Liver (tissue), 9 donors: ENCODE measurements around the gene NTHL1. TPM values are rescaled to one million over a fixed set of nuclear protein-coding genes. Genes with fewer than 3 reads are reported as not detected.
"Not testable (repeated sequence)": the region's sequence is repeated elsewhere in the genome, so short reads cannot be mapped to it uniquely, and the experiment has no call there.

Source experiments
- DNase-seq: peaks from one replicate; pipeline ENCODE4 v3.0.0-alpha.2; 2017; ENCODE audit warnings: low spot score
- H3K27ac ChIP-seq, 2 donors: one replicate each; pipeline ENCODE4 v1.7.0; 2013; ENCODE audit warnings: inconsistent platforms in 2 of 2, low read length in 2 of 2, control low read depth in 1 of 2, low read depth in 1 of 2, mild to moderate bottlenecking in 1 of 2
- H3K27me3 ChIP-seq, 4 donors: one replicate each; pipeline versions ENCODE4 v1.6.1 to v1.7.0; 2013; ENCODE audit warnings: low read length in 3 of 4, inconsistent platforms in 1 of 4, mild to moderate bottlenecking in 1 of 4, moderate library complexity in 1 of 4; ENCODE audit not compliant: control insufficient read depth in 4 of 4, insufficient read depth in 4 of 4
- H3K36me3 ChIP-seq, 4 donors: one replicate each; pipeline versions ENCODE4 v1.6.1 to v1.7.0; 2013; ENCODE audit warnings: low read length in 3 of 4, mild to moderate bottlenecking in 3 of 4, low read depth in 1 of 4, moderate library complexity in 1 of 4; ENCODE audit not compliant: control insufficient read depth in 4 of 4, insufficient read depth in 3 of 4
- H3K4me1 ChIP-seq, 4 donors: one replicate each; pipeline versions ENCODE4 v1.6.1 to v1.7.0; 2013; ENCODE audit warnings: low read length in 3 of 4, mild to moderate bottlenecking in 3 of 4, moderate library complexity in 1 of 4; ENCODE audit not compliant: control insufficient read depth in 4 of 4, insufficient read depth in 4 of 4
- H3K4me3 ChIP-seq, 3 donors: one replicate each; pipeline versions ENCODE4 v1.6.1 to v1.7.0; 2013; ENCODE audit warnings: low read length in 3 of 3, control low read depth in 1 of 3, low read depth in 1 of 3, mild to moderate bottlenecking in 1 of 3
- H3K9ac ChIP-seq, 2 donors: one replicate each; pipeline ENCODE4 v1.7.0; 2013; ENCODE audit warnings: low read length in 2 of 2, mild to moderate bottlenecking in 2 of 2, moderate library complexity in 2 of 2, control low read depth in 1 of 2, low read depth in 1 of 2
- H3K9me3 ChIP-seq, 4 donors: one replicate each; pipeline versions ENCODE4 v1.6.1 to v1.7.0; 2013; ENCODE audit warnings: low read length in 3 of 4; ENCODE audit not compliant: control insufficient read depth in 4 of 4
- ATF3 ChIP-seq: IDR thresholded peaks from 2 replicates; pipeline ENCODE4 v1.6.1; 2016; ENCODE audit warnings: antibody characterized with exemption
- EGR1 ChIP-seq, 2 donors: IDR thresholded peaks; 2 replicates each; pipeline ENCODE4 v1.6.1; 2016 to 2018; ENCODE audit warnings: antibody characterized with exemption in 2 of 2, low read depth in 2 of 2
- FOXA1 ChIP-seq: IDR thresholded peaks from 2 replicates; pipeline ENCODE4 v1.6.1; 2016; ENCODE audit warnings: antibody characterized with exemption
- FOXA2 ChIP-seq: IDR thresholded peaks from 2 replicates; pipeline ENCODE4 v1.6.1; 2016; ENCODE audit warnings: antibody characterized with exemption
- GABPA ChIP-seq, 2 donors: IDR thresholded peaks in 1 of 2; conservative IDR thresholded peaks in 1 of 2; 2 replicates each; pipeline ENCODE4 v1.6.1; 2016; ENCODE audit warnings: antibody characterized with exemption in 2 of 2, mild to moderate bottlenecking in 1 of 2, moderate library complexity in 1 of 2
- HNF4A ChIP-seq, 2 donors: conservative IDR thresholded peaks; 2 replicates each; pipeline ENCODE4 v1.6.1; 2016; ENCODE audit warnings: antibody characterized with exemption in 2 of 2, mild to moderate bottlenecking in 2 of 2
- HNF4G ChIP-seq: IDR thresholded peaks from 2 replicates; pipeline ENCODE4 v1.6.1; 2016; ENCODE audit warnings: antibody characterized with exemption
- JUND ChIP-seq, 2 donors: IDR thresholded peaks; 2 replicates each; pipeline ENCODE4 v1.6.1; 2016; ENCODE audit warnings: antibody characterized with exemption in 2 of 2
- REST ChIP-seq: IDR thresholded peaks from 2 replicates; pipeline ENCODE4 v1.6.1; 2016; ENCODE audit warnings: antibody characterized with exemption, mild to moderate bottlenecking
- RXRA ChIP-seq, 2 donors: IDR thresholded peaks; 2 replicates each; pipeline ENCODE4 v1.6.1; 2017 to 2018; ENCODE audit warnings: antibody characterized with exemption in 2 of 2, mild to moderate bottlenecking in 1 of 2
- SP1 ChIP-seq: IDR thresholded peaks from 2 replicates; pipeline ENCODE4 v1.6.1; 2018; ENCODE audit warnings: antibody characterized with exemption, mild to moderate bottlenecking
- YY1 ChIP-seq: IDR thresholded peaks from 2 replicates; pipeline ENCODE4 v1.6.1; 2016; ENCODE audit warnings: antibody characterized with exemption, mild to moderate bottlenecking
- ZBTB33 ChIP-seq: IDR thresholded peaks from 2 replicates; pipeline ENCODE4 v1.6.1; 2016; ENCODE audit warnings: antibody characterized with exemption
- WGBS: extraction: QIAGEN DNeasy Blood & Tissue Kit; methylation state at CpG from one replicate; pipeline ENCODE4 v1.1.7; 2013; 5-methylcytosine and 5-hydroxymethylcytosine counted together
- polyA plus RNA-seq, 2 donors: library from polyadenylated mRNA; stranded (reverse) in 1 of 2; unstranded in 1 of 2; fragments of 200-250 nt in 1 of 2; fragments of >200 nt in 1 of 2; fragmentation: Nextera tagmentation in 1 of 2; extraction: Ambion mirVana in 1 of 2; gene quantifications; one replicate each; pipeline versions ENCODE4 v1.2.1 to v1.2.3, GENCODE V29; 2013 to 2015
- total RNA-seq, 2 donors: library from RNA; depleted of rRNA; stranded (reverse); fragments of >200 nt; gene quantifications; one replicate each; pipeline ENCODE4 v1.2.3, GENCODE V29; 2014
- donor health status: healthy.
- donor health status: healthy.
- donor health status: healthy.
- donor health status: healthy.
- donor health status: healthy.

NTHL1 gene
- total and polyA plus RNA-seq, 4 donors: 10.4 to 166 (median 19.1) TPM

GRCh38 chr16:2013527-2013926 is 34.1 kb downstream of the NTHL1 start:
- Histone ChIP-seq H3K4me3 (no peak overlapping the region), H3K9ac (no peak overlapping the region), H3K36me3 (no peaks in the 10 kb centered on the region), H3K27me3 (no peaks in the 10 kb centered on the region), H3K27ac (no peak overlapping the region), H3K9me3 (no peaks in the 10 kb centered on the region), H3K4me1 (peaks cover 0 to 13% (median 9%) of the 10 kb centered on the region in 4 donors)
- WGBS: 95% methylated on average over 15 of the region's 15 CpGs
- no peak for TF ChIP-seq EGR1 (IDR thresholded peaks at IDR 0.05; ENCODE audit: low read depth in 2 of 2)
- no peak for TF ChIP-seq RXRA (IDR thresholded peaks at IDR 0.05)
- no peak for TF ChIP-seq ZBTB33
- TF ChIP-seq FOXA2: no peak
- TF ChIP-seq ATF3: no peak
- no peak for TF ChIP-seq REST
- TF ChIP-seq YY1: no peak
- no peak for TF ChIP-seq JUND (IDR thresholded peaks at IDR 0.05)
- no peak for TF ChIP-seq FOXA1
- TF ChIP-seq HNF4A (conservative IDR thresholded peaks at IDR 0.05): no peak
- no peak for TF ChIP-seq HNF4G
- no peak for DNase-seq

DNA sequence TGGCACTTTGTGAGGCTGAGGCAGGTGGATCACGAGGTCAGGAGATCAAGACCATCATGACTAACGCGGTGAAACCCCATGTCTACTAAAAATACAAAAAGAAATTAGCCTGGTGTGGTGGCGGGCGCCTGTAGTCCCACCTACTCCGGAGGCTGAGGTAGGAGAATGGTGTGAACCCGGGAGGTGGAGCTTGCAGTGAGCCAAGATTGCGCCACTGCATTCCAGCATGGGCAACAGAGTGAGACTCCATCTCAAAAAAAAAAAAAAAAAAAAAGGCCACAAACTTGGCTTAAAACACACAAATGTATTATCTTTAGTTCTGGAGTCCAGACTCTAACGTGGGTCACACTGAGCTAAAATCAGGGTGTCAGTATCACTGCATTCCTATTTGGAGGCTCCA is 35.9 kb downstream of the NTHL1 start:
- not testable (repeated sequence) for H3K27ac ChIP-seq, H3K36me3 ChIP-seq, DNase-seq, H3K27me3 ChIP-seq, H3K9me3 ChIP-seq, H3K9ac ChIP-seq, H3K4me3 ChIP-seq
- WGBS: 78% methylated on average over 9 of the region's 9 CpGs
- H3K4me1 ChIP-seq: peaks cover 15 to 31% (median 26%) of the 10 kb centered on the region in 4 donors

GRCh38 chr16:2009791-2010510 is 37.7 kb downstream of the NTHL1 start, which contains the start of gene ZNF598:
Gene ZNF598, minus strand, starts transcription at chr16:2009821.
- DNase-seq: peak; percentile 84
- Histone ChIP-seq H3K4me1 (peaks cover 26 to 44% (median 38%) of the 10 kb centered on the region in 4 donors), H3K36me3 (peaks cover 0 to 2% (median 0%) of the 10 kb centered on the region in 4 donors), H3K9ac (peak within 1 kb of the TSS; percentile 79 to 97), H3K27me3 (no peaks in the 10 kb centered on the region), H3K4me3 (peak within 1 kb of the TSS; percentile 85 to 93 (median 90)), H3K27ac (peak within 1 kb of the TSS; percentile 77 to 79), H3K9me3 (no peaks in the 10 kb centered on the region)
- TF ChIP-seq GABPA (IDR thresholded peaks at IDR 0.05 in 1 of 2, conservative IDR thresholded peaks at IDR 0.05 in 1 of 2) (peak in 1 of 2 donors; percentile 87), EGR1 (IDR thresholded peaks at IDR 0.05; ENCODE audit: low read depth in 2 of 2) (no peak), HNF4G (no peak), SP1 (peak; percentile 7), YY1 (peak; percentile 35)
- 5% methylated on average over 52 of the region's 52 CpGs for WGBS
